ENCODE measurements around the gene RERE. TPM values are rescaled to one million over a fixed set of nuclear protein-coding genes. Genes with fewer than 3 reads are reported as not detected.
A peak's percentile ranks its signal among the peaks of the same experiment; 100 is the strongest.

The RERE gene
- total and polyA plus RNA-seq, 7 donors: 19.2 to 148 (median 90.6) TPM

GRCh38 chr1:8674912-8675311 is 142.5 kb downstream of the RERE start:
- intact Hi-C loops (cut with DNase I): loop anchor here (5.0 kb wide), 1 partner anchor 52 kb away; no protein-coding TSS in a partner anchor
- DNase-seq: no peak
- Histone ChIP-seq H3K36me3 (no peaks in the 10 kb centered on the region), H3K27ac (no peak overlapping the region), H3K9me3 (no peaks in the 10 kb centered on the region), H3K4me1 (peaks cover 0 to 43% (median 33%) of the 10 kb centered on the region in 4 donors), H3K27me3 (no peaks in the 10 kb centered on the region), H3K4me3 (no peak overlapping the region)
- TF ChIP-seq CTCF (IDR thresholded peaks at IDR 0.05): no peak
- no peak for TF ChIP-seq EP300 (IDR thresholded peaks at IDR 0.05)
- TF ChIP-seq POLR2A (IDR thresholded peaks at IDR 0.05): no peak
- TF ChIP-seq POLR2AphosphoS5 (IDR thresholded peaks at IDR 0.05): no peak
- 40 to 64% methylated on average over 2 of the region's 2 CpGs for WGBS, 2 donors

- Histone ChIP-seq H3K36me3 (no peaks in the 10 kb centered on the region), H3K9me3 (no peaks in the 10 kb centered on the region), H3K27ac (no peak overlapping the region), H3K4me3 (no peak overlapping the region), H3K27me3 (no peaks in the 10 kb centered on the region), H3K4me1 (peaks cover 0 to 43% (median 33%) of the 10 kb centered on the region in 4 donors)
- TF ChIP-seq POLR2A (IDR thresholded peaks at IDR 0.05): no peak
- no peak for TF ChIP-seq POLR2AphosphoS5 (IDR thresholded peaks at IDR 0.05)
- no peak for TF ChIP-seq EP300 (IDR thresholded peaks at IDR 0.05)
- no peak for TF ChIP-seq CTCF (IDR thresholded peaks at IDR 0.05)
- WGBS, 2 donors: 66 to 82% methylated on average over 4 of the region's 4 CpGs
- intact Hi-C loops (cut with DNase I): loop anchor here (5.0 kb wide), 1 partner anchor 53 kb away; no protein-coding TSS in a partner anchor
- DNase-seq: no peak
These were observed 143.0 kb downstream of the RERE start for GRCh38 chr1:8674481-8674880.

- intact Hi-C loops (cut with DNase I): loop anchor here (1.0 to 5.0 kb wide), 2 partner anchors 56 to 110 kb away; no protein-coding TSS in a partner anchor
- no peaks in the 10 kb centered on the region for H3K9me3 ChIP-seq
- peak overlapping the region in 2 of 4 donors; percentile 46 to 51 for H3K27ac ChIP-seq
- WGBS, 2 donors: 40 to 41% methylated on average over 8 of the region's 8 CpGs
- H3K36me3 ChIP-seq: no peaks in the 10 kb centered on the region
- TF ChIP-seq POLR2AphosphoS5 (IDR thresholded peaks at IDR 0.05) (peak in 2 of 4 donors; percentile 57 to 68), EP300 (IDR thresholded peaks at IDR 0.05) (no peak), POLR2A (IDR thresholded peaks at IDR 0.05) (no peak), CTCF (IDR thresholded peaks at IDR 0.05) (peak; percentile 44 to 87 (median 76))
- peaks cover 0 to 65% (median 51%) of the 10 kb centered on the region in 4 donors for H3K4me1 ChIP-seq
- H3K4me3 ChIP-seq: no peak overlapping the region
- DNase-seq: peak; percentile 81
- no peaks in the 10 kb centered on the region for H3K27me3 ChIP-seq
These were observed 146.0 kb downstream of the RERE start for GRCh38 chr1:8671306-8671917.

GRCh38 chr1:8670371-8670818 is 147.0 kb downstream of the RERE start:
- 83% methylated on average over 2 of the region's 2 CpGs for WGBS, 2 donors
- H3K4me1 ChIP-seq: peaks cover 0 to 75% (median 59%) of the 10 kb centered on the region in 4 donors
- H3K36me3 ChIP-seq: no peaks in the 10 kb centered on the region
- intact Hi-C loops (cut with DNase I): loop anchor here (5.0 kb wide), 1 partner anchor 57 kb away; no protein-coding TSS in a partner anchor
- DNase-seq: no peak
- no peak overlapping the region for H3K4me3 ChIP-seq
- no peaks in the 10 kb centered on the region for H3K9me3 ChIP-seq
- no peaks in the 10 kb centered on the region for H3K27me3 ChIP-seq
- TF ChIP-seq POLR2A (IDR thresholded peaks at IDR 0.05): no peak
- peak overlapping the region in 3 of 4 donors; percentile 34 to 51 (median 46) for H3K27ac ChIP-seq

- no peak overlapping the region for H3K4me3 ChIP-seq
- intact Hi-C loops (cut with DNase I): loop anchor here (5.0 kb wide), 1 partner anchor 58 kb away; no protein-coding TSS in a partner anchor
- TF ChIP-seq EP300 (IDR thresholded peaks at IDR 0.05): no peak
- no peak for TF ChIP-seq CTCF (IDR thresholded peaks at IDR 0.05)
- no peak for TF ChIP-seq POLR2AphosphoS5 (IDR thresholded peaks at IDR 0.05)
- TF ChIP-seq POLR2A (IDR thresholded peaks at IDR 0.05): no peak
- H3K27ac ChIP-seq: peak overlapping the region in 3 of 4 donors; percentile 34 to 51 (median 46)
- WGBS, 2 donors: 53 to 58% methylated on average over 4 of the region's 4 CpGs
- H3K27me3 ChIP-seq: no peaks in the 10 kb centered on the region
- H3K9me3 ChIP-seq: no peaks in the 10 kb centered on the region
- H3K4me1 ChIP-seq: peaks cover 0 to 81% (median 65%) of the 10 kb centered on the region in 4 donors
- DNase-seq: no peak
- H3K36me3 ChIP-seq: no peaks in the 10 kb centered on the region
These were observed 147.7 kb downstream of the RERE start for GRCh38 chr1:8669606-8670335.
